AG20443 (cell line): ENCODE results near the gene FRMD6.

Experiments used
- DNase-seq: peaks from one replicate; pipeline ENCODE4 v3.0.0; 2012; ENCODE audit warnings: low spot score, mixed read lengths

FRMD6 gene

GRCh38 chr14:51666826-51667225, 15.1 kb downstream of the FRMD6 start:
- DNase-seq = no peak

GRCh38 chr14:51668870-51669269, 17.2 kb downstream of the FRMD6 start:
- DNase-seq = no peak

- peak; percentile 42 for DNase-seq
Observed at GRCh38 chr14:51674294-51675002, 22.7 kb downstream of the FRMD6 start.

GRCh38 chr14:51676549-51676948, 24.8 kb downstream of the FRMD6 start:
- DNase-seq = no peak

- peak; percentile 48 for DNase-seq
Observed at GRCh38 chr14:51677266-51677665, 25.6 kb downstream of the FRMD6 start.

GRCh38 chr14:51677738-51678137, 26.0 kb downstream of the FRMD6 start:
- no peak for DNase-seq

GRCh38 chr14:51680031-51680430, 28.3 kb downstream of the FRMD6 start:
- DNase-seq = no peak

GRCh38 chr14:51681411-51681810, 29.7 kb downstream of the FRMD6 start:
- no peak for DNase-seq

GRCh38 chr14:51682411-51682810, 30.7 kb downstream of the FRMD6 start:
- DNase-seq = peak; percentile 40

GRCh38 chr14:51684760-51685159, 33.0 kb downstream of the FRMD6 start:
- no peak for DNase-seq

GRCh38 chr14:51691176-51691575, 39.5 kb downstream of the FRMD6 start:
- peak; percentile 21 for DNase-seq

- DNase-seq = no peak
Observed at GRCh38 chr14:51692646-51693045, 40.9 kb downstream of the FRMD6 start.

- DNase-seq = no peak
Observed at GRCh38 chr14:51697848-51698247, 46.1 kb downstream of the FRMD6 start.

- DNase-seq = no peak
Observed at GRCh38 chr14:51701951-51702350, 50.2 kb downstream of the FRMD6 start.

GRCh38 chr14:51703787-51704186, 52.1 kb downstream of the FRMD6 start:
- no peak for DNase-seq

- no peak for DNase-seq
Observed at GRCh38 chr14:51704545-51704944, 52.8 kb downstream of the FRMD6 start.

GRCh38 chr14:51707327-51707726, 55.6 kb downstream of the FRMD6 start:
- DNase-seq = no peak

- no peak for DNase-seq
Observed at GRCh38 chr14:51711505-51711904, 59.8 kb downstream of the FRMD6 start.

- no peak for DNase-seq
Observed at GRCh38 chr14:51715250-51715649, 63.5 kb downstream of the FRMD6 start.

- DNase-seq = no peak
Observed at GRCh38 chr14:51715742-51716141, 64.0 kb downstream of the FRMD6 start.

GRCh38 chr14:51716610-51717009, 64.9 kb downstream of the FRMD6 start:
- DNase-seq = no peak

- no peak for DNase-seq
Observed at GRCh38 chr14:51717766-51718165, 66.1 kb downstream of the FRMD6 start.

- no peak for DNase-seq
Observed at GRCh38 chr14:51719955-51720354, 68.2 kb downstream of the FRMD6 start.

- DNase-seq = no peak
Observed at GRCh38 chr14:51723990-51724389, 72.3 kb downstream of the FRMD6 start.
